Choroid plexus epithelial cell (primary cell): ENCODE data around the gene FAM118A.

Source experiments
- DNase-seq: peaks from one replicate; pipeline ENCODE4 v3.0.0-alpha.2; 2010; ENCODE audit warnings: low read depth
- H3K4me3 ChIP-seq: 2 replicates; pipeline ENCODE4 v1.5.1; 2011; ENCODE audit warnings: low read depth, mild to moderate bottlenecking, control low read depth, low read length, moderate library complexity
- CTCF ChIP-seq: conservative IDR thresholded peaks from 2 replicates; pipeline ENCODE4 v1.5.1; 2011; ENCODE audit warnings: low read depth, mild to moderate bottlenecking, control low read depth, inconsistent platforms, low read length, moderate library complexity

The FAM118A gene

GRCh38 chr22:45310977-45311531 lies 1.3 kb downstream of the FAM118A start:
- DNase-seq, result no peak
- H3K4me3 ChIP-seq, result peak overlapping the region; percentile 81
- no peak for TF ChIP-seq CTCF

GRCh38 chr22:45312415-45312814 lies 2.7 kb downstream of the FAM118A start:
- no peak for TF ChIP-seq CTCF
- DNase-seq, result no peak
- H3K4me3 ChIP-seq, result no peak overlapping the region

DNA sequence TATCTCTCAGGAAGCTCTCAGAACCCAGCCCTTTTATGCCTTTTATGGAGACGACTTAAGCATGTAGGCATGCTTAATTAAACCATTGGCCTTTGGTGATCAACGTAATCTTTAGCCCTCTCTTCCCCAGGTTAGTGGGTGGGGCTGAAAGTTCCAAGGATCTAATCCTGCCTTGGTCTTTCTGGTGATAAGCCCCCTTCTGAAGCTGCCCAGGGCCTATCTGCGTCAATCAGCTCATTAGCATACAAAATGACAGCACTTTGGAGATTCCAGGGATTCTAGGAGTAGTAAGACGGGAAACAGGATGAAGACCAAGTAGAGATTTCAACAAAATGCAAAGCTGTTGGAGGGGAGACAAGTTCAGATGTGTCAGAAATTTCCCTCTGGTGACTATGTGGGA lies 3.1 kb downstream of the FAM118A start:
- no peak for TF ChIP-seq CTCF
- DNase-seq, result no peak
- H3K4me3 ChIP-seq, result no peak overlapping the region

GRCh38 chr22:45314054-45314721 lies 4.5 kb downstream of the FAM118A start:
- TF ChIP-seq CTCF, result no peak

DNA sequence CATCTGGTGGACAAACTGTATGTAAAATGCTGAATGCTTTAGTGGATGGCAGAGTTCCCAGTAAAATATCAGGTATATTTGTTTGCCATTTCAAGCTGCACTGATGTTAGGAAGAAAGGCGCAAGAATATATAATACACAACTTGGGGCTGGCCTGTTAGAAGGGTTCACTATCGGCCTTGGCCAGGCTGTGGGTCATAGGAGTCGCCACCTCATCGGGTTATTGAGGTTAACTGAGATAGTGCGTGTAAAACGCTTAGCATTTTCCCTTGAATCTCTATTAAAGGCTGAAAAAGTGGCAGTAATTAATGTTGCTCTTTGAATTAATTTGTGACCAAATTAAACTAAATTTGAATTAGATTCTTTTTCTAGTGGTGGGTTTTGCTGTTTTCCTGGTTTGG lies 5.1 kb downstream of the FAM118A start:
- no peak overlapping the region for H3K4me3 ChIP-seq
- DNase-seq, result no peak

More at GRCh38 chr22:45314054-45314721, 4.5 kb downstream of the FAM118A start:
- H3K4me3 ChIP-seq, result no peak overlapping the region
- DNase-seq, result no peak

GRCh38 chr22:45316796-45317526 lies 7.2 kb downstream of the FAM118A start:
- no peak overlapping the region for H3K4me3 ChIP-seq
- TF ChIP-seq CTCF, result no peak
- DNase-seq, result no peak

More for the DNA sequence above, 5.1 kb downstream of the FAM118A start:
- no peak for TF ChIP-seq CTCF
